SIG-M5 treated with dmso at 0.1 percent for 504 hours (cell line): Measurements from ENCODE around the gene COL27A1.

Experiments used
- DNase-seq: peaks from one replicate; lab custom pipeline; 2025; ENCODE audit not compliant: unreplicated experiment; lab: John Stamatoyannopoulos, UW

Gene COL27A1

DNA sequence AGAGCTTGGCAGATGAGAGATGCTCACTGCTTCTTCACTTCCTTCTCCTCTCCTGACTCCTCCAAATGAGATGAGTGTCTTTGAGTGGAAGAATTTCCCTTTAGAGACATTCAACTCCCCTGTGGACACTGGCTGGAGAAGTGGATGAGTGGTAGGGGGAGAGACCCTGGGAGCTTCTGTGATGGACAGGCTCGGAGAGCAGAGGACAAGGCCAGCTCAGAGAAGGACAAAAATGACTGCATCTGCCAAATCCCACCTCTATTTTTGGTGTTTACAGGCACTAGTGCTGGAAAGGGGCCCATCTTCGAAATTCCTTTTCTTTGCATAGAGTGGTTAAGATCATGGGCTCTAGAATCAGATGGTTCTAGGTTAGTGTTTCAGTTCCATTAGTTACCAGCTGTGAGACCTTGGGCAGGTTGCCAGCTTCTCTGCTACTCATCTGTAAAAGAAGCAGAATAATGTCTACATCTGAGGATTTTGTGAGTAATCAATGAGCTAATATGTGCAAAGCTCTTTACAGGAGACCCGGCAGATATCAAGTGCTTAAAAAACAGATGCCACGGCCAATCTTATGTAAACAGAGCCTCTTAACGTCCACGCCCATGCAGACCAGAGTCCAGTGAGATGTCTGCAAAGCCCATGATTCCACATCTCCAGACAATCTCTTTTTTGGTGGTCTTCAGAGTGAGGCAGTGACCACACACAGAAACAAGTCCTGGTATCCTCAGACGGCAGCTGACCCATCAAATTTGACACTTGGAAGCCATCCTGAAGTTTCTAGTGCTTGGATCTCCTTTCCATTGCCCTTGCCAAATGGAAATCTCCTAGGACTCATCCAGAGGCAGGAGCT is 13.6 kb upstream of the COL27A1 start:
- no peak for DNase-seq

- DNase-seq, result no peak
These were observed 12.1 kb upstream of the COL27A1 start for GRCh38 chr9:114143234-114143633.

DNA sequence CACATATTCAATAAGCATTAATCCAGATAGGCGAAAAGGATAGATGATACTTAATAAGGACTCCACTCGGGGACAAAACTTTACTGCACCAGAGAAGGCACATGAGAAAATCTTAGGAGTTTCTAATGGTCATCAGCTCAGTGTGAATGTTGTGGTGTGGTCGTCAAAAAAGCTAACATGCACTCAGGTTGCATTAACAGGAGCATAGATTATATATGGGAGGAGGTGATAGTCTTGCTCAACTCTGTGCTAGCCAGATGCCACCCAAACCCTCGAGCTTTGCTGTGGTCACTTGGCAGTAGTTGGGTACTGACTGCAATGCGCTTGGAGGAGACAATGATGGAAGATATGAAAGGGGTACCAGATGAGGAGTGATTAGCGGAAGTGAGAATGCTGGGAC is 8.6 kb upstream of the COL27A1 start:
- DNase-seq, result peak; percentile 33

- DNase-seq, result no peak
These were observed 6.2 kb upstream of the COL27A1 start for GRCh38 chr9:114149181-114149580.

DNA sequence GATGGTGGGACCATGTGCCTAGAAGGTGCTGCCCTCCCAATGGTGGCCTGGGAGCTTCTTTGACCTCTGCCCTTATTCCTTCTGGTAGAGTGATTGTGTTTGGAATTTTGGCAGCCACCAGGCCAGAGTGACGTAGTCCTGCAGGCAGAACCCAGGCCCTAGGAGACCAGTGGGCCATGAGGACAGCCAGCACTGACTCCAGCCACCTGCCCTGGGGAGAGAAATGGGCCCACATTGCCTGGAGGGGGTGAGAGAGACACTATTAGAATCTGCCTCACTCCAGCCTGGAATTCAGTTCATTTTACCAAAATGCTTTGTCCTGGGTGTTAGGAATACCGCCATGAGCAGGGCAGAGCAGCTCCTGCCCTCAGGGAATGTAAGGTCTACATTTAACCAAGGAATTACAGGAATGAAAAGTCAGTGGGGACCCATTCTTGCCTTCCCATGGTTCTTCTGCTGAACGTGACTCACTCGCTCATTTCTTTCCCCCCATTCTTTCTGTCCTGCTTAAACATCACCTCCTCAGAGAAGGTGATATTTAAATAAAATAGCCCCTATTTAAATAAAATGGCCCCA is 5.5 kb upstream of the COL27A1 start:
- DNase-seq, result no peak

GRCh38 chr9:114150608-114151007 is 4.7 kb upstream of the COL27A1 start:
- DNase-seq, result no peak

GRCh38 chr9:114151426-114151956 is 3.8 kb upstream of the COL27A1 start:
- no peak for DNase-seq

GRCh38 chr9:114153761-114154599 is 1.4 kb upstream of the COL27A1 start:
- DNase-seq, result no peak

DNA sequence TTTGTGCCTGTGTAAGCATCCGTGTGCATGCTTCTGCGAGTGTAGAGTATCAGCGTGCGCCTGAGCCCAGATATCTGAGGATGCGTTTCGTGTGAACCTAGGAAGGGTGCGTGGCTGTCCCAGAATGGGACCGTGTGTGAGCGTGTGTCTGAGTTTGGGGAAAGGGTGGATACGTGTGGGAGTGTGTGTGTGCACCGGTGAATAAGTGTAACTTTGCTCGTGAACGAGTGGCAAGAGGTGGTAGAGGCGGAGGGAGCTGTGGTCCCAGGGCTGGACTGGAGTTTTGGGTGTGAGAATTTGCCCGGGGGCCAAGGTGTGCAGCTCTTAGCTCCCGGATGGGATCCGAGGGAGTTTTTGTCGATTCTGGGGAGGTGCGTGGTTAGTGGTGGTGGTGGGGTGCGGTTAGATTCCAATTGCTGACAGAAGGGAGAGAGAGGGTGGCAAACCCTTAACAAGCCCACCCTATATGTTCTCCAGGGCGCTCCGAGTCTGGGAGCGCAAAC is 686 bp upstream of the COL27A1 start:
- DNase-seq, result no peak

DNA sequence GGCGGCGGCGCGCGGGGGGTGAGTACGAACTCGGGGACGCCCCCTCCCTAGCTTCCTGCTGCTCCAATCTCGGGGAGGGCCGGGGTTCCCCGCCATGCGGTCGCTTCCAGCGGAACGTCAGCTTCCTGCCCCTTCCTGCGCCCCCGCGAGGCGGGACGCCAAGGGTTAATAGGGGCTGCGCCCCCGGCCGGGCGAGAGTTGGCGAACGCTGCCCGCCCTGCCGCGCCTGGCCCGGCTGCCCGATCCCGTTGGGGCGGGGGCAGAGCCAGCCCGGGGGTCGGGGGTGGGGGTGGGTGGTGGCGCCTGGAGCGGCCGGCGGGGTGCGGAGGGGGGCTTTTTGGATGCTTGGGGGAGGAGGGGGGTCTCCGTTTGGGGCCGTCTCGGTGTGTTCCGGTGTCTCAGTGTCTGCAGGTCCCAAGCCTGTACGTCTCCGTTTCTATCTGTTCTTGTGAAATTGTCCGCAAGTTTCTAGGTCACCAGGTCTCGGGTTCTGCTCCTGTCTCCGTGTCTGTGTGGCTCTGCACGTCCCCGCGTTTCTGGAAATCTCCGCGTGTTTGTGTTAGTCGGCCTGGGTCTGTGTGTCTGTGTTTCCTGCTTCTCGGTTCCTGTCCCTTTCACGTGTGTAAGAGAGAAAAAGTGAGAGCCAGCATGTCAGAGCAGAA is 789 bp downstream of the COL27A1 start:
- peak; percentile 16 for DNase-seq

- DNase-seq, result no peak
These were observed 1.5 kb downstream of the COL27A1 start for GRCh38 chr9:114156657-114157421.

GRCh38 chr9:114157516-114158176 is 2.3 kb downstream of the COL27A1 start:
- no peak for DNase-seq

DNA sequence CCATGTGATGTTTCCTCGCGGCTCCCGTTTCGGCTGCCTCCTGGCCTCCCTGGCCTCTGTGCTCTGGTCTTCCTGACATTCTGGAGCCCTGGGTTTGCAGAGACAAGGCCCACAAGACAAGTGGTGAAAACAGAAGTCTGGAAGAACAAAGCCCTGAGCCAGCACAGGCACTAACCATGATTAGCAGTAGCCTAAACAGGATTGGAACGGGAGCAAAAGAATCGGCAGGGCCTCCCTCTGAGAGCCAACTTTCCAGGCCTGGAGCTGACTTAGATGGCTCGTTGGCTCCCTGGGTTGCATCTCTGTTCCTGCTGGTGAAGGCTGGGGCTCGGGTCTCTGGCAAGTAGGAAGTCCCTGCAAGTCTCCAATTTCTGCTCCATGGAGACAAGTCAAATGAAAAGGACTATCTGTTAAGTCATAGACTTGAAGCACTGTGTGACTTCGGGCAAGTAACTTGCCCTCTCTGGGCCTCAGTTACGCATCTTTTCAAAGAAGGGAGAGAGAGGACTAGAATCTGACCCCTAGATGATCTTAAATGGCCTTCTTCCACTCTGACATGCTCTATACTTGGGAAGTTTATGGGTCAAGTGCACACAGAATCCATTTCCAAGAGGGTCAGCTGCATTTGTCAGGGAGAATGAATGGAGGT is 3.3 kb downstream of the COL27A1 start:
- DNase-seq, result no peak

DNA sequence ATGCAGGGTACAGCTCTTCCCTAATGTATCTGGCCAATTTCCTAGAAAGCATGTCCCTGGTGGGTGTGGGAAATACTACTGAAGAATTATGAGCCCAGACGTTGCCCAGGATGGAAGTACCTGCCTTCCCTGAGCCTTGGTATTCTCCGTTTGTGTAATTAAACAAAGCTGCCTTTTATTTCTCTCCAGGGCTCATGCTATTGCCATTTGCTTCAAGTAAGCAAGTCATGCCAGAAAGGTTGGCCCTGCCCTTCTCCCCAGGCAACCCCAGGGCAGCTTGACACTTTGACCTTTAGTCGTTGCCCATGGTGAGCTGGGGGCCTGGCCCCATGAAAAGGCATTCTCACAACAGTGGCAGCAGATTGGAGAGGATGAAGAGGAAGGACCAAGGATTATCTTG is 4.4 kb downstream of the COL27A1 start:
- no peak for DNase-seq

DNA sequence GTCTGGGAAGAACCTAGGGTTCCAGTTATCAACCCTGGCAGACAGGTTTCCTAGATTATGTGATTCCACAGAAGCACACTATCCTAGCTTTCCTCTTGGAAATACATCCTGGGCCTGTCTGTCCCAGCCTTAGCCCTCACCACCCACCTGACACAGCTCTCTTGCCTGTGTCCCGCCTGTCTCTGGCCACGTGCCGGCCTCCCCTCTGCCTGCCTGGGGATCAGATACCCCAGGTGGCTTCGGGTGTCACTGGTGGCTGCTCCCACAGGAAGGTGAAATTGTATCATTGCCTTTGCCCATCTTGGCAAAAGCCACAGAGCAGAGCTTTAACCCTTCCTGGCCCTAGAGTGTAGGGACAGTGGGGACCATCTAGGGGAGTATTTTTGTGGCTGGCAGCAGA is 6.2 kb downstream of the COL27A1 start:
- DNase-seq, result no peak

DNA sequence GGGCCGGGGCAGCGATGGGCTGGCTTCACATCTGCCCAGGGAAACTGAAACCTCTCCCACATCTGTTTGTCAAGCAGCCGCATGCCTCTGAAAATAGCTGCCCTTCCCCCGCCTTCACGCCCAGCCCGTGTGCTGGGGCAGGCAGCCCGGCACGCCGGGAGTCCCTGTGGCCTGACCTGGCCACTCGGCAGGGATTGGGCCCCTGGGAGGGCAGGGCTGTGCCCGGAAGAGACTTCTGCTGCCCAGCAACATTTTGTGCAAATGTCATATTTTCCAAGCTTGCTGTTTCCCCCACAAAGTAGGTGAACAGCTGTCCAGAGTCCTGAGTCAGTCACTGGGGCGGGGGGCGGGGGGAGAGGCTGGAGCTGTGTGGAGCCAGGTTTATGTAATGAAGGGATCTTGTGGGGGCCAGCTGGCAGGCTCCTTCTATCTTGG is 8.2 kb downstream of the COL27A1 start:
- DNase-seq, result no peak

- DNase-seq, result no peak
These were observed 9.0 kb downstream of the COL27A1 start for GRCh38 chr9:114164191-114164794.

GRCh38 chr9:114165407-114166102 is 10.2 kb downstream of the COL27A1 start:
- DNase-seq, result no peak
